HEK293 (cell line): Measurements from ENCODE around the gene PRPF6.

Source experiments
- CTCF ChIA-PET: fragments of 350-600 bp; formaldehyde crosslinking; extraction: SDS; loops from one replicate; lab custom pipeline; 2021; ENCODE audit warnings: antibody characterized with exemption; lab: Yijun Ruan, JAX
- POLR2A ChIA-PET: fragments of 300-600 bp; formaldehyde crosslinking; extraction: SDS; loops from one replicate; lab custom pipeline; 2020; ENCODE audit warnings: antibody characterized with exemption, inconsistent platforms; lab: Yijun Ruan, JAX
- H3K27ac ChIP-seq: fragments of 200-500 bp; sonication (Bioruptor generic); 2 replicates; pipeline ENCODE4 v1.5.1; 2014; ENCODE audit warnings: low read depth, low read length, control low read depth, inconsistent platforms; ENCODE audit errors: extremely low read depth
- H3K36me3 ChIP-seq, 2 experiments: fragments of 200-500 bp in 1 of 2; sonication (Bioruptor generic) in 1 of 2; 1 replicate in 1 of 2; 2 replicates in 1 of 2; pipeline ENCODE4 v1.5.1; 2014 to 2017; ENCODE audit warnings: inconsistent platforms in 2 of 2, low read length in 2 of 2; ENCODE audit not compliant: control insufficient read depth in 2 of 2, insufficient read depth in 1 of 2
- H3K4me1 ChIP-seq: fragments of 200-500 bp; sonication (Bioruptor generic); 2 replicates; pipeline ENCODE4 v1.5.1; 2014; ENCODE audit warnings: mild to moderate bottlenecking, low read length, inconsistent platforms; ENCODE audit not compliant: control insufficient read depth, insufficient read depth
- H3K4me3 ChIP-seq: 2 replicates; pipeline ENCODE4 v1.5.1; 2011; ENCODE audit warnings: low read depth, mild to moderate bottlenecking, control low read depth, low read length, moderate library complexity
- H3K9me3 ChIP-seq: fragments of 200-500 bp; sonication (Bioruptor generic); 2 replicates; pipeline ENCODE4 v1.5.1; 2014; ENCODE audit warnings: low read depth, low read length, inconsistent platforms; ENCODE audit not compliant: control insufficient read depth, insufficient read depth
- KLF17 ChIP-seq: fragments of 450-650 bp; formaldehyde crosslinking; IDR thresholded peaks from 2 replicates; pipeline ENCODE4 v1.5.1; 2016; ENCODE audit warnings: missing biosample characterization, missing genetic modification characterization
- PBX3 ChIP-seq: sonication (generic); formaldehyde crosslinking; IDR thresholded peaks from 2 replicates; pipeline ENCODE4 v1.8.1; 2022; ENCODE audit warnings: mild to moderate bottlenecking, moderate library complexity, missing genetic modification reagents
- PRDM4 ChIP-seq: fragments of 450-650 bp; formaldehyde crosslinking; IDR thresholded peaks from 2 replicates; pipeline ENCODE4 v1.5.1; 2017; ENCODE audit warnings: missing biosample characterization, missing genetic modification characterization
- ZBTB1 ChIP-seq: fragments of 450-650 bp; formaldehyde crosslinking; IDR thresholded peaks from 2 replicates; pipeline ENCODE4 v1.5.1; 2016; ENCODE audit warnings: missing biosample characterization, missing genetic modification characterization
- ZBTB10 ChIP-seq: fragments of 450-650 bp; formaldehyde crosslinking; IDR thresholded peaks from 2 replicates; pipeline ENCODE4 v1.5.1; 2016; ENCODE audit warnings: missing biosample characterization, missing genetic modification characterization
- ZBTB26 ChIP-seq: fragments of 450-650 bp; formaldehyde crosslinking; optimal IDR thresholded peaks from 2 replicates; pipeline ENCODE3; 2016; ENCODE audit warnings: missing biosample characterization, mild to moderate bottlenecking, missing genetic modification characterization
- ZNF148 ChIP-seq: fragments of 450-650 bp; formaldehyde crosslinking; IDR thresholded peaks from 2 replicates; pipeline ENCODE4 v1.5.0; 2017; ENCODE audit warnings: missing biosample characterization, missing genetic modification characterization, borderline replicate concordance
- ZNF16 ChIP-seq: fragments of 450-650 bp; formaldehyde crosslinking; IDR thresholded peaks from 2 replicates; pipeline ENCODE4 v1.5.1; 2016; ENCODE audit warnings: low read depth, missing biosample characterization, missing genetic modification characterization
- ZNF174 ChIP-seq: fragments of 450-650 bp; formaldehyde crosslinking; IDR thresholded peaks from 2 replicates; pipeline ENCODE4 v1.5.0; 2017; ENCODE audit warnings: missing biosample characterization, mild to moderate bottlenecking, missing genetic modification characterization
- ZNF354C ChIP-seq: fragments of 450-650 bp; formaldehyde crosslinking; IDR thresholded peaks from 2 replicates; pipeline ENCODE4 v1.5.1; 2016; ENCODE audit warnings: missing biosample characterization, missing genetic modification characterization, low read depth, borderline replicate concordance
- ZNF501 ChIP-seq: fragments of 450-650 bp; formaldehyde crosslinking; IDR thresholded peaks from 2 replicates; pipeline ENCODE4 v1.5.1; 2016; ENCODE audit warnings: missing biosample characterization, missing genetic modification characterization
- ZNF626 ChIP-seq: fragments of 450-650 bp; sonication (Bioruptor Pico); formaldehyde crosslinking; IDR thresholded peaks from 2 replicates; pipeline ENCODE4 v1.5.1; 2018; ENCODE audit warnings: missing biosample characterization, missing genetic modification characterization, inconsistent platforms
- ZNF692 ChIP-seq: fragments of 450-650 bp; formaldehyde crosslinking; IDR thresholded peaks from 2 replicates; pipeline ENCODE4 v1.5.1; 2016; ENCODE audit warnings: missing biosample characterization, missing genetic modification characterization
- ZNF747 ChIP-seq: fragments of 450-650 bp; formaldehyde crosslinking; IDR thresholded peaks from 2 replicates; pipeline ENCODE4 v1.5.1; 2016; ENCODE audit warnings: missing biosample characterization, missing genetic modification characterization
- ZNF785 ChIP-seq: fragments of 450-650 bp; formaldehyde crosslinking; IDR thresholded peaks from 2 replicates; pipeline ENCODE4 v1.5.1; 2016; ENCODE audit warnings: missing biosample characterization, missing genetic modification characterization

PRPF6 gene

GRCh38 chr20:63963784-63964301 lies 17.1 kb upstream of the PRPF6 start:
- H3K9me3 ChIP-seq = no peaks in the 10 kb centered on the region

GRCh38 chr20:63964412-63964811 lies 16.5 kb upstream of the PRPF6 start:
- Histone ChIP-seq H3K9me3 (no peaks in the 10 kb centered on the region), H3K4me3 (no peak overlapping the region), H3K27ac (no peak overlapping the region), H3K4me1 (0 out of 2 replicates have a peak, but pooled peaks cover 2% of the 10 kb centered on the region), H3K36me3 (peaks cover 0 to 79% of the 10 kb centered on the region in 2 experiments; a peak in 1 of 3 replicates)
- CTCF ChIA-PET = interaction anchor here (0.6 kb wide), 1 partner anchor 99 kb away, joined by 4 read pairs; the partner anchor contains the start of gene TPD52L2
- POLR2A ChIA-PET = interaction anchor here (0.7 to 1.1 kb wide), 2 partner anchors 8 to 425 kb away, joined by 3 read pairs; partner anchors contain the start of gene UCKL1
- TF ChIP-seq ZBTB10 = no peak
- no peak for TF ChIP-seq ZNF692 (tag by site-specific recombination)
- TF ChIP-seq ZNF354C (tag by site-specific recombination) = no peak
- TF ChIP-seq ZNF501 = no peak
- TF ChIP-seq ZNF626 (tag by site-specific recombination) = no peak
- no peak for TF ChIP-seq ZNF747 (tag by site-specific recombination)
- TF ChIP-seq ZNF174 = no peak
- no peak for TF ChIP-seq ZNF785 (tag by site-specific recombination)
- TF ChIP-seq ZNF16 (tag by site-specific recombination) = no peak
- no peak for TF ChIP-seq ZNF148 (tag by site-specific recombination)
- no peak for TF ChIP-seq PRDM4 (tag by site-specific recombination)
- TF ChIP-seq KLF17 (tag by site-specific recombination) = no peak
- no peak for TF ChIP-seq ZBTB1 (tag by site-specific recombination)

More at GRCh38 chr20:63963784-63964301, 17.1 kb upstream of the PRPF6 start:
- peaks cover 0 to 85% of the 10 kb centered on the region in 2 experiments; a peak in 1 of 3 replicates for H3K36me3 ChIP-seq
- no peak overlapping the region for H3K27ac ChIP-seq
- POLR2A ChIA-PET = interaction anchor here (0.7 to 1.1 kb wide), 2 partner anchors 8 to 425 kb away, joined by 3 read pairs; partner anchors contain the start of gene UCKL1
- 0 out of 2 replicates have a peak, but pooled peaks cover 4% of the 10 kb centered on the region for H3K4me1 ChIP-seq
- CTCF ChIA-PET = no interaction called here
- TF ChIP-seq ZNF626 (tag by site-specific recombination) (no peak), PBX3 (no peak), ZBTB26 (tag by site-specific recombination) (no peak)
- no peak overlapping the region for H3K4me3 ChIP-seq
